H9 (cell line): Measurements from ENCODE around the gene DBNL. TPM values are rescaled to one million over a fixed set of nuclear protein-coding genes. Genes with fewer than 3 reads are reported as not detected.
"Not testable (repeated sequence)": the region's sequence is repeated elsewhere in the genome, so short reads cannot be mapped to it uniquely, and the experiment has no call there.

Experiments used
- DNase-seq: peaks from one replicate; pipeline ENCODE4 v3.0.0-alpha.2; 2017
- H2AFZ ChIP-seq: one replicate; pipeline ENCODE4 v1.6.1; 2013; ENCODE audit warnings: mild to moderate bottlenecking, low read length, control low read depth, moderate library complexity
- H2AK5ac ChIP-seq: 2 replicates; pipeline ENCODE4 v1.6.1; 2013; ENCODE audit warnings: low read length, control low read depth, mixed read lengths; ENCODE audit not compliant: insufficient read length
- H2BK120ac ChIP-seq: one replicate; pipeline ENCODE4 v1.6.1; 2013; ENCODE audit warnings: low read depth, mild to moderate bottlenecking, low read length, control low read depth, inconsistent platforms; ENCODE audit not compliant: poor library complexity, severe bottlenecking
- H2BK12ac ChIP-seq: 2 replicates; pipeline ENCODE4 v1.6.1; 2013; ENCODE audit warnings: low read length, control low read depth, mixed read lengths, low read depth; ENCODE audit not compliant: insufficient read length
- H2BK15ac ChIP-seq: 2 replicates; pipeline ENCODE4 v1.6.1; 2013; ENCODE audit warnings: low read depth, low read length, control low read depth
- H2BK20ac ChIP-seq: one replicate; pipeline ENCODE4 v1.6.1; 2013; ENCODE audit warnings: low read depth, mild to moderate bottlenecking, low read length, control low read depth, inconsistent platforms; ENCODE audit not compliant: poor library complexity, severe bottlenecking
- H2BK5ac ChIP-seq: 2 replicates; pipeline ENCODE4 v1.6.1; 2013; ENCODE audit warnings: low read length, control low read depth, mixed read lengths; ENCODE audit not compliant: insufficient read length
- H3K14ac ChIP-seq: 2 replicates; pipeline ENCODE4 v1.6.1; 2013; ENCODE audit warnings: low read length, control low read depth; ENCODE audit not compliant: insufficient read depth
- H3K18ac ChIP-seq: 2 replicates; pipeline ENCODE4 v1.6.1; 2013; ENCODE audit warnings: low read depth, mild to moderate bottlenecking, mixed read lengths, low read length, control low read depth; ENCODE audit not compliant: insufficient read length
- H3K23ac ChIP-seq: 2 replicates; pipeline ENCODE4 v1.6.1; 2013; ENCODE audit warnings: low read length, control low read depth, mixed read lengths, low read depth; ENCODE audit not compliant: insufficient read length
- H3K23me2 ChIP-seq: 2 replicates; pipeline ENCODE4 v1.6.1; 2013; ENCODE audit warnings: low read depth, mild to moderate bottlenecking, mixed read lengths, low read length, control low read depth; ENCODE audit not compliant: insufficient read length, poor library complexity, severe bottlenecking
- H3K27ac ChIP-seq: 2 replicates; pipeline ENCODE4 v1.5.1; 2013; ENCODE audit warnings: low read length, control low read depth, mixed read lengths, low read depth; ENCODE audit not compliant: insufficient read length
- H3K27me3 ChIP-seq: 2 replicates; pipeline ENCODE4 v1.6.1; 2013; ENCODE audit warnings: low read length, control low read depth, inconsistent platforms; ENCODE audit not compliant: insufficient read depth
- H3K4ac ChIP-seq: 2 replicates; pipeline ENCODE4 v1.6.1; 2013; ENCODE audit warnings: low read depth, mild to moderate bottlenecking, control low read depth, inconsistent platforms, low read length, moderate library complexity
- H3K4me1 ChIP-seq: 2 replicates; pipeline ENCODE4 v1.6.1; 2013; ENCODE audit warnings: low read length, control low read depth, inconsistent platforms; ENCODE audit not compliant: insufficient read depth
- H3K4me2 ChIP-seq: 2 replicates; pipeline ENCODE4 v1.6.1; 2013; ENCODE audit warnings: low read length, control low read depth, mixed read lengths; ENCODE audit not compliant: insufficient read length, insufficient read depth
- H3K56ac ChIP-seq: 2 replicates; pipeline ENCODE4 v1.6.1; 2013; ENCODE audit warnings: low read depth, mild to moderate bottlenecking, mixed read lengths, low read length, control low read depth; ENCODE audit not compliant: insufficient read length
- H3K79me1 ChIP-seq: 2 replicates; pipeline ENCODE4 v1.6.1; 2013; ENCODE audit warnings: low read depth, mild to moderate bottlenecking, moderate library complexity, low read length, control low read depth, inconsistent platforms; ENCODE audit not compliant: insufficient read depth, poor library complexity, severe bottlenecking
- H3K79me2 ChIP-seq: 2 replicates; pipeline ENCODE4 v1.6.1; 2013; ENCODE audit warnings: low read length, control low read depth, inconsistent platforms; ENCODE audit not compliant: insufficient read depth
- H3K9ac ChIP-seq: 2 replicates; pipeline ENCODE4 v1.6.1; 2013; ENCODE audit warnings: low read length, control low read depth, mixed read lengths; ENCODE audit not compliant: insufficient read length; ENCODE audit errors: extremely low read depth
- H3K9me3 ChIP-seq: one replicate; pipeline ENCODE4 v1.6.1; 2013; ENCODE audit warnings: low read depth, low read length, inconsistent platforms; ENCODE audit not compliant: control insufficient read depth
- H3T11ph ChIP-seq: one replicate; pipeline ENCODE4 v1.6.1; 2013; ENCODE audit warnings: mild to moderate bottlenecking, low read length, control low read depth, inconsistent platforms
- H4K20me1 ChIP-seq: one replicate; pipeline ENCODE4 v1.6.1; 2013; ENCODE audit not compliant: control insufficient read depth, insufficient read length, insufficient read depth
- H4K5ac ChIP-seq: 2 replicates; pipeline ENCODE4 v1.6.1; 2013; ENCODE audit warnings: low read depth, mild to moderate bottlenecking, mixed read lengths, low read length, control low read depth; ENCODE audit not compliant: insufficient read length
- H4K8ac ChIP-seq: replicated peaks from 2 replicates; pipeline ENCODE4 v1.6.1; 2013; ENCODE audit warnings: low read length, control low read depth, mixed read lengths, low read depth; ENCODE audit not compliant: insufficient read length
- H4K91ac ChIP-seq: 2 replicates; pipeline ENCODE4 v1.6.1; 2013; ENCODE audit warnings: low read depth, mild to moderate bottlenecking, moderate library complexity, mixed read lengths, low read length, control low read depth; ENCODE audit not compliant: insufficient read length
- H3K27ac Mint-ChIP-seq, 3 experiments: 2 replicates in 2 of 3; 3 replicates in 1 of 3; pipeline ENCODE4 v1.8.0; 2020 to 2021; ENCODE audit warnings: mixed read lengths in 3 of 3, mild to moderate bottlenecking in 1 of 3, moderate library complexity in 1 of 3
- H3K27me3 Mint-ChIP-seq: 2 replicates; pipeline ENCODE4 v1.8.0; 2021; ENCODE audit warnings: low read depth, mild to moderate bottlenecking, moderate library complexity, mixed read lengths
- H3K36me3 Mint-ChIP-seq, 3 experiments: 2 replicates in 2 of 3; 3 replicates in 1 of 3; pipeline ENCODE4 v1.8.0; 2020 to 2021; ENCODE audit warnings: low read depth in 3 of 3, mixed read lengths in 3 of 3; ENCODE audit not compliant: insufficient read depth in 1 of 3
- H3K4me1 Mint-ChIP-seq, 2 experiments: 2 replicates each; pipeline ENCODE4 v1.8.0; 2020; ENCODE audit warnings: mixed read lengths in 2 of 2
- H3K4me3 Mint-ChIP-seq, 2 experiments: 2 replicates in 1 of 2; 3 replicates in 1 of 2; pipeline ENCODE4 v1.8.0; 2020 to 2021; ENCODE audit warnings: mild to moderate bottlenecking in 2 of 2, mixed read lengths in 2 of 2, moderate library complexity in 1 of 2
- H3K9me3 Mint-ChIP-seq, 2 experiments: 2 replicates in 1 of 2; 3 replicates in 1 of 2; pipeline ENCODE4 v1.8.0; 2020; ENCODE audit warnings: mild to moderate bottlenecking in 2 of 2, mixed read lengths in 2 of 2, moderate library complexity in 1 of 2
- WGBS: extraction: QIAGEN DNeasy Blood & Tissue Kit; methylation state at CpG from one replicate; pipeline ENCODE4 v1.1.7; 2013; ENCODE audit warnings: missing lambda C conversion rate, low lambda C conversion rate, mixed read lengths; ENCODE audit not compliant: insufficient read length; ENCODE audit errors: extremely low coverage; 5-methylcytosine and 5-hydroxymethylcytosine counted together
- total RNA-seq: library from RNA; stranded (reverse); gene quantifications from 2 replicates; pipeline ENCODE4 v1.2.1, GENCODE V29; 2021

Gene DBNL
- total RNA-seq, 1 experiment from 2014 or later: 51.3 TPM

GRCh38 chr7:44038961-44039558 lies 5.4 kb upstream of the DBNL start:
- not testable (repeated sequence) for H4K20me1 ChIP-seq, H2BK12ac ChIP-seq, H3K27me3 ChIP-seq, H2BK15ac ChIP-seq, H3K9me3 Mint-ChIP-seq, H3T11ph ChIP-seq, H3K14ac ChIP-seq, H3K18ac ChIP-seq, H3K56ac ChIP-seq, H4K8ac ChIP-seq, H3K36me3 Mint-ChIP-seq, H3K9ac ChIP-seq, H4K5ac ChIP-seq, H4K91ac ChIP-seq, H2AFZ ChIP-seq, H2BK20ac ChIP-seq, H3K27ac ChIP-seq, H3K23me2 ChIP-seq, H3K9me3 ChIP-seq, H3K4ac ChIP-seq, H3K23ac ChIP-seq, H3K79me1 ChIP-seq, H2BK5ac ChIP-seq, H3K79me2 ChIP-seq, H3K4me1 ChIP-seq, H2AK5ac ChIP-seq, H2BK120ac ChIP-seq
- Mint-ChIP-seq H3K27me3 (peaks cover 28% of the 10 kb centered on the region), H3K4me1 (peaks cover 7 to 15% of the 10 kb centered on the region in 2 experiments), H3K27ac (peak overlapping the region in 1 of 3 experiments; percentile 78; a peak in 1 of 7 replicates), H3K4me3 (peak overlapping the region; percentile 48 to 82)
- DNase-seq: peak; percentile 82
- no CpG with 5 or more reads among the region's 26 CpGs for WGBS
- peak overlapping the region; percentile 58 for H3K4me2 ChIP-seq

- no CpG with 5 or more reads among the region's 40 CpGs for WGBS
- H3K18ac ChIP-seq, DNase-seq: not testable (repeated sequence)
Observed at GRCh38 chr7:44039800-44040492, 4.6 kb upstream of the DBNL start.

More at GRCh38 chr7:44039800-44040492, 4.6 kb upstream of the DBNL start:
- not testable (repeated sequence) for H3K23ac ChIP-seq, H3K9ac ChIP-seq, H3K36me3 Mint-ChIP-seq, H4K91ac ChIP-seq, H4K5ac ChIP-seq, H2BK15ac ChIP-seq, H2BK20ac ChIP-seq, H3K9me3 ChIP-seq, H3K56ac ChIP-seq, H3K4me2 ChIP-seq, H2BK12ac ChIP-seq, H2AFZ ChIP-seq, H4K8ac ChIP-seq, H3K79me2 ChIP-seq, H2BK120ac ChIP-seq, H4K20me1 ChIP-seq, H3K4ac ChIP-seq, H3K27me3 ChIP-seq, H3K27ac ChIP-seq, H3K4me1 ChIP-seq, H3K27ac Mint-ChIP-seq, H3K9me3 Mint-ChIP-seq, H3T11ph ChIP-seq, H3K14ac ChIP-seq, H2AK5ac ChIP-seq, H2BK5ac ChIP-seq, H3K23me2 ChIP-seq, H3K79me1 ChIP-seq
- Mint-ChIP-seq H3K4me1 (peaks cover 8 to 16% of the 10 kb centered on the region in 2 experiments), H3K4me3 (peak overlapping the region; percentile 32 to 65; a peak in 2 of 5 replicates), H3K27me3 (peaks cover 28% of the 10 kb centered on the region)
